Measurements from ENCODE around the gene MORC3.
"Not testable (repeated sequence)": the region's sequence is repeated elsewhere in the genome, so short reads cannot be mapped to it uniquely, and the experiment has no call there.

The MORC3 gene

DNA sequence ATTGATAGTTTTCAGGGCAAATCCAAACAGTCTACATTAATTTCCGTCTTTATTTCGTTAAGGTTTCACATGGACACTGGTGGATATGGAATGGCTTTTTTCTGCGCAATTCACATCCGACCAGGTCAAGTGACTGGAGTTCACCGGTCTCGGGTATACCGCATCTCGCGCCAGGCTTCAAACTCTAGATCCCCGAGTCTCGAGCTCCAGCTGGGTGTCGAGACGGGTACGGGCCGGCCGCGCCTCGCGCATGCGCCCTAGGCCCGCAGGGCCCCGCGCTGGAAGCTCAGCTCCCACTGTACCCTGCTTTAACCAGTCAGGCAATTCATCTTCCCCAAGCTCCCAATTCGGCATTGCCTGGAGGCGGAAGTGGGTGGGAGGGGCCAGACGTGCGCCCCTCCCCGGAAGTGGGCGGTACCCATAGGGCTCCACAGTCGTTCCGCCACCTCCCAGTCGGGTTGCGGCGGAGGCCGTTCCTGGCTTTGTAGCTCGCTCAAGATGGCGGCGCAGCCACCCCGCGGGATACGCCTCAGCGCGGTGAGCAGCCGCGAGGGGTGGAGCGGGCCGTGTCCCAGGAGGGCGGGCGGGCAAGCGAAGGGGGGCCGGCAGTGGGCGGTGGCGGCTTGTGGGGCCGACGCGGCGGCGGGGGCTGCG is at the start of gene MORC3:
Gene MORC3 (plus strand): TSS at position 431 of the 654 bp plus-strand sequence. CDS start 68 bp downstream, at position 499.
- peak; percentile 99 for DNase-seq (ENCODE audit: low read depth)

DNA sequence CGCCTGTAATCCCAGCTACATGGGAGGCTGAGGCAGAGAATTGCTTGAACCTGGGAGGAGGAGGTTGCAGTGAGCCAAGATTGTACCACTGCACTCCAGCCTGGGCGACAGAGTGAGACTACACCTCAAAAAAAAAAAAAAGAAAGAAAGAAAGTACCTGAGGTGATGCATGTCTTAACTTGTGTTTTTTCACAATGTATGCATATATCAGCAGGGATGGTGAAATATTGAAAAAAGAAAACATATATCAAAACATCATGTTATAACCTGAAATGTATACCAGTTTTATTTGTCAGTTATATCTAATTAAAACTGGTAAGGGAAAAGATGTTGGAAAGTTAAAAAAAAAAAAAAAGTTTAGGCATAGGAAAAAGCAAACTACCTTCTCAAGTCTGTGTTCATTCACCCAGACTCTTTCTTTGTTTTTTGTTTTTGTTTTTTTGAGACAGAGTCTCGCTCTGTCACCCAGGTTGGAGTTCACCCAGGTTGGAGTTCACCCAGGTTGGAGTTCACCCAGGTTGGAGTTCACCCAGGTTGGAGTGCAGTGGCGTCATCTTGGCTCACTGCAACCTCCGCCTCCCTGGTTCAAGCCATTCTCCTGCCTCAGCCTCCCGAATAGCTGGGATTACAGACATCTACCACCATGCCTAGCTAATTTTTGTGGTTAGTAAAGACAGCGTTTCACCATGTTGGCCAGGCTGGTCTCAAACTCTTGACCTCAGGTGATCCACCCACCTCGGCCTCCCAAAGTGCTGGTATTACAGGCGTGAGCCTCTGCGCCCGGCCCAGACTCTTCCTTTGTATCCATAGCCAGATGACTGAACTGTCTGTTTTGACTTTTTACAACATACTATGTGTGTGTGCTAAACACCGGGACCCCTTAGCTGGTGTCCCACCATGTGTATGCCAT is 49.0 kb upstream of the MORC3 start:
- DNase-seq (ENCODE audit: low read depth) = not testable (repeated sequence)

GRCh38 chr21:36274128-36274527 is 45.9 kb upstream of the MORC3 start:
- no peak for DNase-seq (ENCODE audit: low read depth)

- DNase-seq (ENCODE audit: low read depth) = no peak
These were observed 37.3 kb upstream of the MORC3 start for GRCh38 chr21:36282568-36283230.

GRCh38 chr21:36283231-36283622 is 36.8 kb upstream of the MORC3 start:
- not testable (repeated sequence) for DNase-seq (ENCODE audit: low read depth)

DNA sequence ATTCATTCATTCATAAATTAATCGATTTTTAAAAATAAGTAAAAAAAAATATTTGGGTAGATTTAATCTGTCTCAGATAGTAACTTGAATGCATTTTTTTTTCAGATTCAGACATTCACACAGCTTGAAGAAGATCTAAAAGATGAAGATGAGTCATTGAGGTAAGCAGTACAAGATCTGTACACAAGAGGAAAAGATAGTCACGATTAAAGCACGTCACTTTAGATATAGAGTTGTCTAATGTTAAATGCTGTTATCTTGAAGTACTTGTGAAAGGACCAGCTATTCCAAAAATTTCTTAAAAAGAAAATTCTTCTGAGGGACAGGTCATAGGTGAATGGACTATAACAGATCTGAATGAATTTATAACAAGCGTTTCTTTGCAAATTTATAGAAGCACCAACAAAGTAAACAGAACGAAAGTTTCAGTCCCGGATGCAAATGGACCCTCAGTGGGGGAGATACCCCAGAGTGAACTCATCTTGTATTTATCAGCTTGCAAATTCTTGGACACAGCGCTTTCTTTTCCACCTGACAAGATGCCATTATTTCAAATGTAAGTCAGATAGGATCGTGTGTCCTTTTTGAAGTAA is 31.2 kb upstream of the MORC3 start:
- no peak for DNase-seq (ENCODE audit: low read depth)

- no peak for DNase-seq (ENCODE audit: low read depth)
These were observed 28.5 kb upstream of the MORC3 start for GRCh38 chr21:36291509-36291908.

GRCh38 chr21:36297406-36297937 is 22.5 kb upstream of the MORC3 start:
- DNase-seq (ENCODE audit: low read depth) = no peak

- no peak for DNase-seq (ENCODE audit: low read depth)
These were observed 21.9 kb upstream of the MORC3 start for GRCh38 chr21:36297938-36298572.

DNA sequence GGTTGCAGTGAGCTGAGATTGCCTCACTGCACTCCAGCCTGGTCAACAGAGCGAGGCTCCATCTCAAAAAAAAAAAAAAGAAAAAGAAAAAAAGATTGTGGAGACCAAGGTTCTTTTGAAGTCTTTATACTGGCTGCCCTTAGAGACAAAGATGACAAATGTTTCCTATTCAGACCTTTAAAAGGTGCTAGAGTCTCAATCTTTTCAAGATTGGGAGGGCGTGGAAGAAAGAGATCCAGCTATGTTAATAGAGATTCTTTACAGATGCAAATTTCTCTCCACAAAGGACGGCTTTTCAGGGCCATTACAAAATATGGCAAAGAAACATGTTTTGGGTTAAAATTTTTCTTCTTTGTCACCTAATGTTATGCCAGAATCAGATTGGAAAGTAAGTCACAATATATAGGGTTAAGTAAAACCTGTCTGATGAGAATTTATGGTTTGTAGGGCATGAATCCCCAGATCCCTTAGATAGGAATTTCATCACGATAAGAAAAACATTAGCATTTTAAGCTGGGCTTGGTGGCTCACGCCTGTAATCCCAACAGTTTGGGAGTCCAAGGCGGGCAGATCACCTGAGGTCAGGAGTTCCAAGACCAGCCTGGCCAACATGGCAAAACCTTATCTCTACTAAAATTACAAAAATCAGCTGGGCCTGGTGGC is 13.0 kb upstream of the MORC3 start:
- DNase-seq (ENCODE audit: low read depth) = no peak

GRCh38 chr21:36310016-36310415 is 10.0 kb upstream of the MORC3 start:
- no peak for DNase-seq (ENCODE audit: low read depth)

DNA sequence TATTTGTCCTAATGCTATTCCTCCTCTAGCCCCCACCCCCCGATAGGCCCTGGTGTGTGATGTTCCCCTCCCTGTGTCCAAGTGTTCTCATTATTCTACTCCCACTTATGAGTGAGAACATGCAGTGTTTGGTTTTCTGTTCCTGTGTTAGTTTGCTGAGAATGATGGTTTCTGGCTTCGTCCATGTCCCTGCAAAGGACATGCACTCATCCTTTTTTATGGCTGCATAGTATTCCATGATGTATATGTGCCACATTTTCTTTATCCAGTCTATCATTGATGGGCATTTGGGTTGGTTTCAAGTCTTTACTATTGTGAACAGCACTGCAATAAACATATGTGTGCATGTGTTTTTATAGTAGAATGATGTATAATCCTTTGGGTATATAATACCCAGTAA is 6.6 kb upstream of the MORC3 start:
- not testable (repeated sequence) for DNase-seq (ENCODE audit: low read depth)

DNA sequence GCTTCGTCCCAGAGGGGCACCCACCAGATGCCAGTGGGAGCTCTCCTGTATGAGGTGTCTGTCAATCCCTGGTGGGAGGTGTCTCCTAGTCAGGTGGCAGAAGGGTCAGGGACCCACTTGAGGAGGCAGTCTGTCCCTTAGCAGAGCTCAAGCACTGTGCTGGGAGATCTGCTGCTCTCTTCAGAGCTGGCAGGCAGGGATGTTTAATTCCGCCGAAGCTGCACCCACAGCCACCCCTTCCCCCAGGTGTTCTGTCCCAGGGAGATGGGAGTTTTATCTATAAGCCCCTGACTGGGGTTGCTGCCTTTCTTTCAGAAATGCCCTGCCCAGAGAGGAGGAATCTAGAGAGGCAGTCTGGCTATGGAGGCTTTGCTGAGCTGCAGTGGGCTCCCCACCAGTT is 4.0 kb upstream of the MORC3 start:
- DNase-seq (ENCODE audit: low read depth) = not testable (repeated sequence)

DNA sequence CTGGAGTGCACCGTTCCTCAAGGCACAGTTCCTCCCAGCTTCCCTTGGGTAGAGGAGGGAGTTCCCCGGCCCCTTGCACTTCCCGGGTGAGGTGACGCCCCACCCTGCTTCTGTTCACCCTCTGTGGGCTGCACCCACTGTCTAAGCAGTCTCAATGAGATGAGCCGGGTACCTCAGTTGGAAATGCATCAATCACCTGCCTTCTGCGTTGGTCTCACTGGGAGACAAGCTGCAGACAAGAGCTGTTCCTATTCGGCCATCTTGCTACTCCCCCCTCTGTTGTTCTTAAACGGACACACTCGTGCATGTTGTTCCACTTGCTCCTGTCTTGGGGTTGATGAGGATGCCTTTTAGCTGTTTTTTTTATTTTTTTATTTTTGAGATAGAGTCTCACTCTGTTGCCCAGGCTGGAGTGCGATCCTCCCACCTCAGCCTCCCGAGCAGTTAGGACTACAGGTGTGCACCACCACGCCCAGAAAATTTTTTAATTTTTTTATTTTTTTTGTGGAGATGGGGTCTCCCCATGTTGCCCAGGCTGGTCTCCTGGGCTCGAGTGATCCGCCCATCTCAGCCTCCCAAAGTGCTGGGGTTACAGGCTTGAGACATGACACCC is 3.0 kb upstream of the MORC3 start:
- no peak for DNase-seq (ENCODE audit: low read depth)

GRCh38 chr21:36319406-36319766 is 611 bp upstream of the MORC3 start:
- DNase-seq (ENCODE audit: low read depth) = not testable (repeated sequence)

- peak; percentile 47 for DNase-seq (ENCODE audit: low read depth)
These were observed 676 bp downstream of the MORC3 start for GRCh38 chr21:36320421-36321324.

DNA sequence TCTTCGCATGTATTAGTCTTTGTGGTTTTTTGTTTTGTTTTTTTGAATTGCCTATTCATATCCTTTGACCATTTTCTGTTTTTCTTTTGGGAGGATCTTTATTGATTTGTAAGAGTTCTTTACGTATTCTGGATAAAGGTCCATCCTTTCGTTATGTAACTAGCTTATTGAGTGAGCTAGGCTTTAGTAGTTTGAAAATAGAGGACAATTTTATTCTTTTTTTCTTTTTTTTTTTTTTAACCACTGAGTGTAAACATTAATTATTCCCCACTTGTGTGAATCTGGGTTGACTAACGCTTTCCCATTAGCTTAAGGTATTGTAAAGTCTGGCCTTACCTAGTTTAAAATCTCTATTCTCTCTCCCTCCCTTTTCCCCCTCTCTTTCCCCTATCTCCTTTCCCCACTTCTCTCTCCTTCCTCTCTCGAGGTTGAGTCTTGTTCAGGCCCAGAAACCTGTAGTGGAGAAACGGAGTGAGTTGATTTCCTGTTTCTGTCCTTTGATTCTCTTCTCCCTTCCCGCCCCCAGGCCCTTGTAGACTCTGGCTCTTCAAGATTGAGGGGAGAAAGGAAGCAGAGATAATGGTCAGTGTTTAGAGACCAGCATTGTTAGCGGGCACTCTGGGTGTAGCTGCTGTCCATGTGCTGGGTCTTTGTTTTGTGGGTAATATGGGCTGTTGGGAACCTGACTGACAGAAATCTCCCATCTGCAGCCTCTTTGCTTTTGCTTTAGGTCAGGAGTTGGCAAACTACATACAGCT is 1.5 kb downstream of the MORC3 start:
- no peak for DNase-seq (ENCODE audit: low read depth)

- DNase-seq (ENCODE audit: low read depth) = no peak
These were observed 2.1 kb downstream of the MORC3 start for GRCh38 chr21:36322083-36322424.

- DNase-seq (ENCODE audit: low read depth) = no peak
These were observed 3.0 kb downstream of the MORC3 start for GRCh38 chr21:36323032-36323431.

All from fibroblast of the conjunctiva (primary cell).